ENCODE data around the gene CAPN2. TPM values are rescaled to one million over a fixed set of nuclear protein-coding genes. Genes with fewer than 3 reads are reported as not detected.
A peak's percentile ranks its signal among the peaks of the same experiment; 100 is the strongest.
"Not testable (repeated sequence)": the region's sequence is repeated elsewhere in the genome, so short reads cannot be mapped to it uniquely, and the experiment has no call there.

CAPN2 gene
- total RNA-seq, 1 experiment from 2014 or later, result 75.9 TPM

DNA sequence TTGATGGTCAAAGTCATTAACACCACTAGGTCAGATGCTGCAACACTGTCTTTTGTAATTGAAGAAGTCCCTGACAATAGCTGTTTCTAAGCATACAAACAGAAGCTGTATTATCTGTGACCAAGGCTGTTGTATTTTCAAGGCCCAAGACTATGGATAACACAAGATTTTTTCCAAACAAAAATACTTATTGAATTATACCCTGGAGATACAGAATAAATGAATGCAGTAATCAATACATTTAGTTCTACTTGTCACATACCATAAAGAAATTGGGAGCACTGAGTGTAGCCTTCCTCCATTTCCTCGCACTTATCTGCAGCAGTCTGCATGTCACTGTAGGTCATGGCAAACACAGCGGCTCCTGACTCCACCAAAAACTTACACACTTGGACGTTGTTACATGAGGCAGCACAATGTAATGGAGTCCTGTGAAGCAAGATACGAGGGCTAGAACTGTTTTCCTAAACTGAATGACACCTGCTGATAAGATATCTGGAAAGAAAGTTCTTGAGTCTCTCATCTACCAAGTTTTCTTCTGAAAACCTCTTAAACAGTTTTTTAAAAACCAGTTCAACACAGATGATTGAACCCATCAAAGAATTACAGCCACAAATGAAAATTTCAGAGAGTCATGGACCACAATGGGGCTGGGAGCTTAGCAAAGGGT, 76.5 kb downstream of the CAPN2 start:
- DNase-seq (ENCODE audit: low read depth, low spot score), result no peak
- in situ Hi-C loops (cut with HindIII; ENCODE audit: low pct_unique_long_range_greater_than_20kb, low sequenced_read_pairs), result no loop called here

DNA sequence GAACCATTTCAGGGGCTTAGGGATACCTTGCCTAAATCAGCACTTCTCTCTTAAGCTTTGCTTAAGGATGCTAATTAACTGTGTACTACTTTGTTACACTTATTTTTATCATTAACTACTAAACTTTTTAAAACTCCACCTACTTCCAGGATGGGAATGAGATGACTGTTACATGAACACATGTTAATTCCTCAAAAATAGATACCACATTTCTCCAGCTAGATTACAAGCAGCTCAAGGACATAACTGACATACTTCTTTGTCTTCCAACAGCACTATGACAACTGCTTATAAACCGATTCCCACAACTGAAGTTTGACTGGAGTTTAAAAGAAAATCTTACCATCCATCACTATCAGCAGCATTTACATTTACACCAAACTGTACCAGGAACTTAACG, 79.7 kb downstream of the CAPN2 start:
- no peak for DNase-seq (ENCODE audit: low read depth, low spot score)
- in situ Hi-C loops (cut with HindIII; ENCODE audit: low pct_unique_long_range_greater_than_20kb, low sequenced_read_pairs), result no loop called here

DNA sequence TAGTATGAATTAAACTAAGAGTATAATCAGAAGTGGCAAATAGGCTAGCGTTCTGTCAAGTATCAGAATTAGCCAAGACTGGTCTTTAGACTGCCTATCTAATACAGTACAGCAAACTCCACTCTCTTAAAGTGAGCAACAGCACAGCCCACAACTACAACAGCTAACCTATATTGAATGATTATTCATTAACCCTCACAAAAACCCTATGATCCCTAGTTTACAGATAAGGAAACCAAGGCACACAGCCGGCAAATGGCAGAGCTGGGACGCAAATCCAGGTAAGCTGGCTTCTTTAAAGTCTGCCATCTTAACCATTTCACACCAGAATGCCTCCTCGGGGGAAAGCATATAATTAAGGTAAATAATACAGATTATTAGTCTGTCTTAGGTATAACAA, 81.4 kb downstream of the CAPN2 start:
- in situ Hi-C loops (cut with HindIII; ENCODE audit: low pct_unique_long_range_greater_than_20kb, low sequenced_read_pairs), result no loop called here
- no peak for DNase-seq (ENCODE audit: low read depth, low spot score)

DNA sequence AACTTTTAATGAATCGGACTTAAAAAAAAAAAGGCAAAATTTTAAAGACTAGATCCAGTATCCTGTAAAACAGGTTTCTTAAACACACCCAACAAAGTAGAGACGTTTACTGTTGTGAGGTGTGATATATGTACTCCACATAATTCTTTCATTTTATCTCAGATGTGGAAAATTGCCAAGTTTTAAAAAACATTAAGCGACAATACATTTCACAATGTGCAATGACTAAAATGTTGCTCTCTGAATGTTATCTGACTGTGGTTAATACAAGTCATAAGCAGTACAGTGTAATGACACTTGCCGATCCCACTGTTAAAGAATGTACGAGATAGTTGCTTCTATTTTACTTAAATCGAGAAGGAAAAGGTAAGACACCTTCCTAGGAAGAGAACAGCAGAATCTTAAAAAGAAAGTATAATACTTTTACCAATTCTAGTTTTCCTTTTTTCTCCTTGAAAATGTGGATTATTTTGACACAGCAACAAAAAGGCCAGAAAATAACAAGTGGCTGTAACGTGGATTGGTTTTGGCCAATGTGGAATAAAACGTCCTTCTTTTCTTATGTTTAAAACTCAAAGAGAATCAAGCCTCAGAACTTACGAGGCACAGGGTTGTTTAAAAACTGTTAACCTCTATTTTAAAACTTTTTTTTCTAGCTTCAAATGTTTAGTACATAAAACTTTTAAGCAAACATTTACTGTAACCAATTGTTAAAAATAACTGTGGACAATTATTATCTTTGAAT, 82.0 kb downstream of the CAPN2 start:
- DNase-seq (ENCODE audit: low read depth, low spot score), result no peak
- in situ Hi-C loops (cut with HindIII; ENCODE audit: low pct_unique_long_range_greater_than_20kb, low sequenced_read_pairs), result no loop called here

DNA sequence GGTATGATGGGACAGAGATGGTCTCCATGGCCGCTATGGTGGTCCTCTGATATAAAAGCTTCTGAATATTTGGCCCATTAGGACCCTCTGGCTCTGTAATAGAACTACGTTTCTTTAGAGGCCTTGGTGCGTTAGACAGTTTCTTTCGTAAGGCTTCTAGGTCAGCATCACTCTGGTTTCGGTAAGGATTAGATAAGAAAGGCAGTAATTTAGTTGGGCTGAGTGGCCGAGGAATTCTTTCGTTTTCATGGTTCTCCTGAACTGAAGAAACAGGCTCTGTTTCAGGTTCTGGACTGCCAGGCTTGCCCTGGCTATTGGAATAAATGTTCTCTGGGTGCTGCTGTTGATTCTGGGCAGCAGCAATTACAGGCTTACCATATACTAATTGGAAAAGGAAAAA, 83.9 kb downstream of the CAPN2 start:
- no peak for DNase-seq (ENCODE audit: low read depth, low spot score)
- in situ Hi-C loops (cut with HindIII; ENCODE audit: low pct_unique_long_range_greater_than_20kb, low sequenced_read_pairs), result no loop called here

DNA sequence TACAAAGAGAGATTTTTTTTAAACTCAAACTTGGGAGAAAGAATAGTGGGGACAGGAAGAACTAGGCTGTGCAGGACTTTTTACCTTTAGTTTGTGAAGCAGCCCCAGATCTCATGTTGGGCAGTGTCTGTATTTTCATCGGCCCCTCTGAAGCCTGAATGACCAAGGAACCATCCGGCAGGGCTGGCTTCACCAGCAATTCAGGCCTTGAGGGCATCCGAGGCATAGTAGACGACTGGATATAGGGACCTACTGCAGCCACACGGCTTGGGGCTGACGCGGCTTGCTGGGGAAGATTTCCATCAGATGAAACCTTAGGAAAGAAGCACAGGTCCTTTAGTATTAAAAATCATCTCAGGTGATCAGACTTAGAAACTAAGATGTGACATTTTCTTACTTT, 89.7 kb downstream of the CAPN2 start:
- in situ Hi-C loops (cut with HindIII; ENCODE audit: low pct_unique_long_range_greater_than_20kb, low sequenced_read_pairs), result no loop called here
- DNase-seq (ENCODE audit: low read depth, low spot score), result no peak

DNA sequence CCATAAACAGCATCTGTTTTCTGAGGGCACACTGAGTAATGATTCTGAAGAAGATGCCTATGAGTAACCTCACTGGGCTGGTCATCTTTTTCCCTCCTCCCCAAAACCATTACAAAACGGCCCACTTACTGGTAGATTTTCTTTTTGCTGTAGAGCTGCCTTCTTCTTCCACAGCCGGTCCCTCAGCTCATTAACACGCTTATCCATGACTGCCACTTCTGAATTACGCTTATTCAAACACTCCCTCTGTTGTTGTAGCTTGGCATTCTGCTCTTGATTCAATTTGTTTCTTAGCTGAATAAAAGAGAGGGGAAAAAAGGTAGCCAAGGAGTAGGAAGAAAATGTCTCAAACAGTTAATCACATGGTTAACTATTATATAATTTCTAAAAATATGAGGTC, 90.3 kb downstream of the CAPN2 start:
- no peak for DNase-seq (ENCODE audit: low read depth, low spot score)
- in situ Hi-C loops (cut with HindIII; ENCODE audit: low pct_unique_long_range_greater_than_20kb, low sequenced_read_pairs), result no loop called here

DNA sequence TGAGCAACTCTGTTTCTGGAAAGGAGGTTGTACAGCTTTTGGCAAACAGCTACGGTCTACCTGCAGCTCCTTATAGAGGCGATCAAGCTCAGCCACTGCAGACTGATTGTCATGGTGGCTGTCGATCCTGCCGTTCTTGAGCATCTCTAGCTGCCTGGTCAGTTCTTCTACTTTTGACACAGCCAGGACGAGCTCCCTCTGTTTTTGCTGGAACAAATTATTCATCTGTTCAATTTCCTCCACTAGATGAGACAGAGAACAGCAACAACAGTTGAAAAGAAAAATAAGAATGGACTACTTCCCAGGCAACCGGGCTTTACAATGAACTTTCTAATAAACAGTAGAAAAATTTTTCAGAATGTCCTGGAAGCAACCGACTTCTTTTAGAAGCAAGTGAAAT, 90.9 kb downstream of the CAPN2 start:
- in situ Hi-C loops (cut with HindIII; ENCODE audit: low pct_unique_long_range_greater_than_20kb, low sequenced_read_pairs), result no loop called here
- no peak for DNase-seq (ENCODE audit: low read depth, low spot score)

DNA sequence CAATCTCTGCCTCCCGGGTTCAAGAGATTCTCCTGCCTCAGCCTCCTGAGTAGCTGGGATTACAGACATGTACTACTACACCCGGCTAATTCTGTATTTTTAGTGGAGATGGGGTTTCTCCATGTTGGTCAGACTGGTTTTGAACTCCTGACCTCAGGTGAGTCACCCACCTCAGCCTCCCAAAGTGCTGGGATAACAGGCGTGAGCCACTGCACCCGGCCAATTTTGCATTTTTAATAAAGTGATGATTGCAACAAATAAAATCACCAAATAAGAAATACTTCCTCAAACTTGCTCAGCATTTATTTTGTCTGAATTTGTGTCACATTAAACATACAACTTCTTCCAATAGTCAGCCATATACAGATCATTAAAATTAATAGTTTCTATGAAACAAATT, 97.6 kb downstream of the CAPN2 start:
- in situ Hi-C loops (cut with HindIII; ENCODE audit: low pct_unique_long_range_greater_than_20kb, low sequenced_read_pairs); DNase-seq (ENCODE audit: low read depth, low spot score): not testable (repeated sequence)

DNA sequence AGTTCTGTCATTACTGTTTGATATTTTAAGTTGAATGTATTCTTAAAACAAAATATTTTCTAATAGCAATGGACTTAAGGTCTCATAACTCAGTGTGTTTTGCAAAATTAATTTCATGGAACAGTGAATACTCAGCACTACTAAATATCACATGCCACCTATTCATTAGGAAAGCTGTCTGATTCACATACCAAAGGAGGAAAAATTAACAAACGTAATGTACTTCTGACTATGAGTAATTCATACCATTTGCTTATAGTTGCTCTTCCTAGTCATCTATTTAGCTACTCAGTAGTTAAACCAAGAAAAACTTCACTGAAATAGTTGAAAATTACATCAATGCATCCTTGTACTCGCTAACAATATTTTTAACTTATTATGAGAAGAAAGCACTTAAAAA, 98.2 kb downstream of the CAPN2 start:
- DNase-seq (ENCODE audit: low read depth, low spot score), result no peak
- in situ Hi-C loops (cut with HindIII; ENCODE audit: low pct_unique_long_range_greater_than_20kb, low sequenced_read_pairs), result no loop called here

DNA sequence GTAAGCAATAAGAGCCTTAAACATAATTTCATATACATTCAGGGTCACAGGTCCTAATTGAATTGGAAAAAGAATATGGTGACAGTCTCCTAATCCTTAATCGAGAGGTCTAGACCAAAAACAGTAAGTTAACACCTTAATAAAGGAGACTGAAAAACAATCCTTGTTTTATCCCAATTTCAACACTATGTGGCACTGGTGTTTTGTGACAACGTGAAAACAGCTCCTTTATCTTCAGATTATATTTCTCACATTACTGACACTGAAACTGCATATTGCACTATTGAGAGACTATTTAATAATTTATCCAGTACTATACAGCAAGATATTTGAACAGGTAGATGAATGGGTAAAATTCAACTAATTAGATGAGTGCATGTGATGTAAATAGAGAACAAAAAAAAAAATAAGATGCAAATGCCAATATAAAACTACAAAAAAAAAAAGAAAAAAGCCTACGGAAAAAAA, 99.3 kb downstream of the CAPN2 start:
- DNase-seq (ENCODE audit: low read depth, low spot score), result peak; percentile 60

DNA sequence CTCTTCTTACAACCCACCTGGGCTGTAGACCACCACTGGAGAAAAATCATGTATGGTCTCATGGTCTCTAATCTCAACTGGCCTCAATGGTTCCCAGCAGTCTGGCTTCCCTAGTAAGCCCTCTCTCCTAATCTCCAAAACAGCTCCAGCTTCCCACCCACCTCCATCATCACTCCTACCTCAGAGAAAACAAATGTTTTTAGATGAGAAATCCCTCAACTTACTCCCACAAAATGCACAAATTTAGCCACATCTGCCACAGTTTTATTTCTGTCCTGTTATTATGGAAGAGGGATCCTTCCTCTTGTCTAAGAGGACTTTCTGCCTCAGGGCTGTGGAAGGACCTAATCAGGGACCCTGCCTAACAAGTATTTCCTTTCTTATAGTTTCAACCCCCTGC, 101.3 kb downstream of the CAPN2 start:
- in situ Hi-C loops (cut with HindIII; ENCODE audit: low pct_unique_long_range_greater_than_20kb, low sequenced_read_pairs), result no loop called here
- DNase-seq (ENCODE audit: low read depth, low spot score), result no peak

More for the DNA sequence above, 99.3 kb downstream of the CAPN2 start:
- in situ Hi-C loops (cut with HindIII; ENCODE audit: low pct_unique_long_range_greater_than_20kb, low sequenced_read_pairs), result no loop called here

DNA sequence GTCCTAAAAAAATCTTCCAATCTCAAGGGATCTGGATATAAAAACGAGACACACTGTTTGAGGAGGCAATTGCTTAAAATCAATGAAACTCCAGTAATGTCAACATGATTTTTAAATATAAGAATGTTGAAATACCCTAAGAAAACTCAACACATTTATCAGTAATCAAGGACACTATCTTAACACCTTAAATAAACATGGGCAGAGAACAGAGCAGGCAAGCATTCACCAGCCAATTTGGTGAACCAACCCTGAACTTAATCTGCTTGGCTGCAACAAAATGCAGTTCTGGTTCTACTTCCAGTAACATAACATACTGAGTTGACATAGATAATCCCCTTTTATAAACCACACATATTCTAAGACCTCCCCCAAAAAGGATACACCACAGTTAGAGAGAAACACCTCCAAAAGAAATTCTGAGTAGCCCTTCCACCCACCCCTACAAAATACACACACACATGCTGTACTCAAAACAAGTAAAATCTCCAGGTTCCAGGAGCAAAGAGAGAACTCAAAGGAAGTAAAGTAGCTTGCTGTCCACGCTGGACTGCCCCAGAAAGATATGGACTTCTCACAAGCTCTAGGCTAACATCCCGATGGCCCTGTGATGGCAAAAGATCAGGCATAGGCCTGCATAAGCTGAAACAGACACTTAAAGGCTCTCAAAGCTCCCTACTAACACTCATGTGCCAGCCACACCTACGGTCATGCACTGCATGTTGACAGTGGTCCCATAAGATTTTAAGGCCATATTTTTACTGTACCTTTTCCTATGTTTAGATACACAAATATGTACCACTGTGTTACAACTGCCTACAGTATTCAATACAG, 102.9 kb downstream of the CAPN2 start:
- no peak for DNase-seq (ENCODE audit: low read depth, low spot score)
- in situ Hi-C loops (cut with HindIII; ENCODE audit: low pct_unique_long_range_greater_than_20kb, low sequenced_read_pairs), result no loop called here

DNA sequence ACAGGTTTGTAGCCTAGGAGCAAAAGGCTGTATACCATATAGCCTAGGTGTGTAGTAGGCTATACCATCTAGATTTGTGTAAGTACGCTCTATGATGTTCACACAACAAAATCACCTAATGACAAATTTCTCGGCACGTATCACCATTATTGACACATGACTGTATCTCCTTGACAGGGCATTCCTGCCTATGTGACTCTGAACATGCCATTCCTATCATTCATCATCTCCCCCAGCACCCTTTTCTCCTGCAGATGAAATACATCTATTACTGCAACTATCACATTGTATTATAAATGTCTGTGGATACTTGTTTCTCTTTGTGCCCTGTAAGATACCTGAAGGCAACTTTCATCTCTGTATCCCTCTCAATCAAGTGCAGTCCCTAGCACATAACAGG, 103.5 kb downstream of the CAPN2 start:
- no peak for DNase-seq (ENCODE audit: low read depth, low spot score)
- in situ Hi-C loops (cut with HindIII; ENCODE audit: low pct_unique_long_range_greater_than_20kb, low sequenced_read_pairs), result no loop called here

DNA sequence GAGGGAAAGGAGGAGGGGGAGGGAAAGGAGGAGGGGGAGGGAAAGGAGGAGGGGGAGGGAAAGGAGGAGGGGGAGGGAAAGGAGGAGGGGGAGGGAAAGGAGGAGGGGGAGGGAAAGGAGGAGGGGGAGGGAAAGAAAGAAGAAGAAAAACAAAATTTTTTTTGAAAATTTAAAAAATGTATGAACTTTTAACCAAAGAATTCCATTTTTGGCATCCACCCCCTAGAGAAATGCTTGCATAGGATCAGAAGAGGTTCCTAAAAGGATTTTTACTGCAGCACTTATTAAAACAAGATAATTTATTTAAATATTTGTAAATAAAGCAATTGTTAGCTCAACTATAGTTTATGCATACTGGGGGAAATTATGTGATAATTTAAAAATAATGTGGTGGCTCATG, 104.9 kb downstream of the CAPN2 start:
- in situ Hi-C loops (cut with HindIII; ENCODE audit: low pct_unique_long_range_greater_than_20kb, low sequenced_read_pairs), result not testable (repeated sequence)

DNA sequence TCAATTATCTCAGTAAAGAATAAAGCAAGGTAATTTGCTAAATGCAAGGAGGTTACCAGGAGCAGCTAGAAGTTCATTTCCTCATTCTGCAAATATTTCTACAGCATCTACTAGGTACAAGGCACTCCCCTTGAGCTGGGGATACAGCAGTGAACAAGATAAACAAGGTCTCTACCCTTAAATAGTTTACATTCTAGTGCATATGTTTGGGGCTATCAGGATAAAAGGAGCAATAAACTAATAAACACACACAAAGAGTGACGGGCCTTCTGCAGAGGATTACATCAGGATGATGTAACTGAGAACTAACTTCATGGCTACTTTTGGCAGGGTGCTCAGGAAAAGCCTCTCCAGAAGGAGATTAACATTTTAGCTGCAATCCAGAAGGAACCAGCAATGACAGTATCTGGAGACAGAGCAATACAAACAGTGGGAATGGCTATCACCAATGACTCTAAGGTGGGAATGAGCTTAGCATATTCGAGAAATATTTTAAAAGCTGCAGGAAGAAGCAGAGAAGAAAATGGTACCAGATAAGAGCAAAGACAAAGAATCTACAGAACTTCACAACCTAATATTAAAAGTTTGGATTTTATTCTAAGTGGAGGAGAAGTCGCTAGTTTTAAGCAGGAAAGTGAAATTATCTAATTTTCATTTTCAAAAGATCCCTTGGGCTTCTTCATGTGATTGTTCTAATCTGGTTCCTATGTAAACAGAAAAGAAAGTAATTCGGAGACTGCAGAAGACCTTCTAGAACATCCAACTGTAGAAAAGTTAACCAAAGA, 107.6 kb downstream of the CAPN2 start:
- in situ Hi-C loops (cut with HindIII; ENCODE audit: low pct_unique_long_range_greater_than_20kb, low sequenced_read_pairs), result no loop called here
- DNase-seq (ENCODE audit: low read depth, low spot score), result no peak

More for the DNA sequence above, 104.9 kb downstream of the CAPN2 start:
- not testable (repeated sequence) for DNase-seq (ENCODE audit: low read depth, low spot score)

DNA sequence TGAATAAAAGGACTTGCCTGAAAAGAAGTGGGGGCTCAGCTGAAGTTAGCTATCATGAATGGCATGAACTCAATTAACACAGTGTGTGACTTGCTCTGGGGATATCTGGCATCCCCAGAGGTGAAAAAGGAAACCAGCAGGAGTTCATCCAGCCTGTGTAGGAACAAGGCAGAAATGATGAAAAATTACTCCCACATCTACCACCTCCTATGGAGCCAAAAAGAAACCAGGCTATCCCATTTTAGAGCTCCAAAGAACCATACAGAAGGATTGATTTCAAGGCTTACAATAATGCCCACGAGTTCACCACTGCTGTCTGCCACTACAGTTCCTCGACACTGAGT, 108.1 kb downstream of the CAPN2 start:
- in situ Hi-C loops (cut with HindIII; ENCODE audit: low pct_unique_long_range_greater_than_20kb, low sequenced_read_pairs), result no loop called here

DNA sequence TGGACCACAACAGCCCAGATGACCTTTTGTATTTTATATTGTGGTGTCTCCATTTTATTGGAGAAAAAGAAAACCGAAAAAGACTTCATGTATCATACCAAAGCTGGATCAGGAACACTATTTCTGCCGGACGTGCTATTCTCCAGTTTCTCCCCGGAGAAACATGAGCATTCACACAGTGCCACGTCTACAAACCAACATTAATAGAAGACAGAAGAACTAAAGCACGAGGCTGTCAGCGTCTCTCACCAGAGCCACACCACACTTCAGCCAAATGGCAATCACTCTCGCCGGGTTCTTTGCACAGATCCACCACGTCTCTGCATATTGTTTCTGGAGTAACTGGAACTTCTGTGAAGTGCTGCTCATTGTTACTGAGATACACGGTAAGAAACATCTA, 108.6 kb downstream of the CAPN2 start:
- in situ Hi-C loops (cut with HindIII; ENCODE audit: low pct_unique_long_range_greater_than_20kb, low sequenced_read_pairs), result no loop called here
- DNase-seq (ENCODE audit: low read depth, low spot score), result no peak

More for the DNA sequence above, 108.1 kb downstream of the CAPN2 start:
- DNase-seq (ENCODE audit: low read depth, low spot score), result no peak

All from SK-MEL-5 (cell line).